Activated CD4-positive, alpha-beta T cell treated with anti-CD3 and anti-CD28 coated beads for 36 hours (primary cell): Measurements from ENCODE around the gene SUCNR1. TPM values are rescaled to one million over a fixed set of nuclear protein-coding genes. Genes with fewer than 3 reads are reported as not detected.
"Not testable (repeated sequence)": the region's sequence is repeated elsewhere in the genome, so short reads cannot be mapped to it uniquely, and the experiment has no call there.

ENCODE experiments used
- ATAC-seq: fragments of 200-7000 bp; cut with Tn5 transposase; one replicate; pipeline ENCODE4 v1.10.0; 2021; ENCODE audit warnings: mild to moderate bottlenecking, moderate library complexity
- CTCF ChIA-PET: fragments of 350-600 bp; sonication (Branson Sonifier 250); formaldehyde crosslinking; loops from one replicate; lab custom pipeline; 2021; ENCODE audit warnings: antibody characterized with exemption; lab: Charles Lee
- POLR2A ChIA-PET: fragments of 350-600 bp; sonication (Branson Sonifier 250); formaldehyde crosslinking; loops from one replicate; lab custom pipeline; 2021; ENCODE audit warnings: antibody characterized with exemption, inconsistent platforms; lab: Charles Lee
- DNase-seq: peaks from one replicate; pipeline ENCODE4 v3.0.0-alpha.2; 2020
- H3K27ac Mint-ChIP-seq: one replicate; pipeline ENCODE4 v1.8.0; 2021; ENCODE audit warnings: mixed read lengths
- H3K27me3 Mint-ChIP-seq: one replicate; pipeline ENCODE4 v1.8.0; 2021; ENCODE audit warnings: mixed read lengths
- H3K36me3 Mint-ChIP-seq: one replicate; pipeline ENCODE4 v1.8.0; 2021; ENCODE audit warnings: low read depth, mixed read lengths
- H3K4me1 Mint-ChIP-seq: one replicate; pipeline ENCODE4 v1.8.0; 2021; ENCODE audit warnings: mixed read lengths
- H3K4me3 Mint-ChIP-seq: one replicate; pipeline ENCODE4 v1.8.0; 2021; ENCODE audit warnings: mild to moderate bottlenecking, moderate library complexity, mixed read lengths
- H3K9me3 Mint-ChIP-seq: one replicate; pipeline ENCODE4 v1.8.0; 2021; ENCODE audit warnings: low read depth, mixed read lengths
- intact Hi-C, 2 experiments: fragments of 100-400 bp; cut with DNase I in 1 of 2; cut with micrococcal nuclease in 1 of 2; formaldehyde crosslinking; loops; one replicate each; pipeline versions ENCODE4 v1.14.2 to v1.15.1; 2022 to 2024; cut with DNase I, micrococcal nuclease
- total RNA-seq, 2 experiments: library from RNA; stranded (reverse); gene quantifications; one replicate each; pipeline ENCODE4 v1.2.3, GENCODE V29; 2021

Gene SUCNR1
- total RNA-seq, 2 experiments from 2014 or later: not detected

- H3K9me3 Mint-ChIP-seq: peaks cover 4% of the 10 kb centered on the region
- peaks cover 13% of the 10 kb centered on the region for H3K4me1 Mint-ChIP-seq
- ChIA-PET POLR2A (no interaction called here), CTCF (no interaction called here)
- H3K27me3 Mint-ChIP-seq: no peaks in the 10 kb centered on the region
- H3K27ac Mint-ChIP-seq: no peak overlapping the region
- no peak overlapping the region for H3K4me3 Mint-ChIP-seq
- intact Hi-C loops: no loop called here
- DNase-seq (no peak), ATAC-seq (peak; percentile 55)
- no peaks in the 10 kb centered on the region for H3K36me3 Mint-ChIP-seq
Observed at GRCh38 chr3:151890721-151891141, 17.3 kb downstream of the SUCNR1 start.

- ATAC-seq (no peak), DNase-seq (no peak)
- ChIA-PET POLR2A (no interaction called here), CTCF (no interaction called here)
- Mint-ChIP-seq H3K27ac (no peak overlapping the region), H3K36me3 (no peaks in the 10 kb centered on the region), H3K4me1 (peaks cover 13% of the 10 kb centered on the region), H3K9me3 (peaks cover 4% of the 10 kb centered on the region), H3K4me3 (no peak overlapping the region), H3K27me3 (no peaks in the 10 kb centered on the region)
- intact Hi-C loops: no loop called here
Observed at GRCh38 chr3:151891721-151892120, 18.3 kb downstream of the SUCNR1 start.

GRCh38 chr3:151894219-151894618 lies 20.8 kb downstream of the SUCNR1 start:
- peaks cover 13% of the 10 kb centered on the region for H3K4me1 Mint-ChIP-seq
- ChIA-PET CTCF (no interaction called here), POLR2A (no interaction called here)
- no peak overlapping the region for H3K4me3 Mint-ChIP-seq
- no peaks in the 10 kb centered on the region for H3K27me3 Mint-ChIP-seq
- no peak for DNase-seq
- no peaks in the 10 kb centered on the region for H3K36me3 Mint-ChIP-seq
- peaks cover 4% of the 10 kb centered on the region for H3K9me3 Mint-ChIP-seq
- no peak overlapping the region for H3K27ac Mint-ChIP-seq
- no peak for ATAC-seq
- intact Hi-C loops: no loop called here

DNA sequence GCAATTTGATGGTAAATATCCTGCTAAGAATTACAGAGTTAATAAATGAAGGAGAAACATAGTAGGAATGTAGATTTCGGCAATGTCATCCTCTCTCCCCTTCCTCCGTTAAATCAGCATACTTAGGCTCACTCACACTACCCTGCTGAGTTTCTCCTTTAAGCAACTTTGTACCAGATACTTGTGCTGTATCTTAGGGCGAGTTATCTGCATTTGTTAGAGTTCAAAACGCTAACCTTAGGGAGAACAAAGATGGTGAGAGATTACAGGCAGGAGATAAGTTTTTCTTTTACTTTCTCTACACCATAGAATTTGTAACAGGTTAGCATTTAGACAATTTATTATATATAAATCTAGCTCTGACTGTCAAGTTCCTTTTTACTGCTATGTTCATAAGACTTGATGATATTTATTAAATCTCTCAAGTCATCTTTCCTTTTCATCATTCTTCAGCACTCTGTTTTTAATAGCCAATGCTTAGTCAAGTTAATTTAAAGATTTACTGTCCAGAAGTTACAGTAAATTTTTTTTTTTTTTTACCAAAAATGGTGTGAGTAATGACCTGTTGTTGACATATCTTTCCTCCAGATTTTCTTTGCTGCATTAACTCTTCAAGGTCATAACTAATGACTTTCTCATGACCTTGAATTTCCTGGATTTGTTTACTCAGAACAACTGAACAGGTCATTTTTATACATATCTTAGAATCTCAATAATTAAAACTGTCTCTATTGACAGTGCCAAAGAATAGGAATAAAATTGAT lies 22.2 kb downstream of the SUCNR1 start:
- CTCF ChIA-PET: interaction anchor here (0.7 kb wide), 2 partner anchors 23 to 678 kb away, joined by 3 read pairs; no protein-coding TSS in a partner anchor
- no peak overlapping the region for H3K27ac Mint-ChIP-seq
- H3K4me3 Mint-ChIP-seq: no peak overlapping the region
- peaks cover 9% of the 10 kb centered on the region for H3K4me1 Mint-ChIP-seq
- H3K9me3 Mint-ChIP-seq: peaks cover 4% of the 10 kb centered on the region
- DNase-seq (no peak), ATAC-seq (no peak)
- POLR2A ChIA-PET: no interaction called here
- H3K27me3 Mint-ChIP-seq: no peaks in the 10 kb centered on the region
- intact Hi-C loops: no loop called here
- H3K36me3 Mint-ChIP-seq: no peaks in the 10 kb centered on the region

DNA sequence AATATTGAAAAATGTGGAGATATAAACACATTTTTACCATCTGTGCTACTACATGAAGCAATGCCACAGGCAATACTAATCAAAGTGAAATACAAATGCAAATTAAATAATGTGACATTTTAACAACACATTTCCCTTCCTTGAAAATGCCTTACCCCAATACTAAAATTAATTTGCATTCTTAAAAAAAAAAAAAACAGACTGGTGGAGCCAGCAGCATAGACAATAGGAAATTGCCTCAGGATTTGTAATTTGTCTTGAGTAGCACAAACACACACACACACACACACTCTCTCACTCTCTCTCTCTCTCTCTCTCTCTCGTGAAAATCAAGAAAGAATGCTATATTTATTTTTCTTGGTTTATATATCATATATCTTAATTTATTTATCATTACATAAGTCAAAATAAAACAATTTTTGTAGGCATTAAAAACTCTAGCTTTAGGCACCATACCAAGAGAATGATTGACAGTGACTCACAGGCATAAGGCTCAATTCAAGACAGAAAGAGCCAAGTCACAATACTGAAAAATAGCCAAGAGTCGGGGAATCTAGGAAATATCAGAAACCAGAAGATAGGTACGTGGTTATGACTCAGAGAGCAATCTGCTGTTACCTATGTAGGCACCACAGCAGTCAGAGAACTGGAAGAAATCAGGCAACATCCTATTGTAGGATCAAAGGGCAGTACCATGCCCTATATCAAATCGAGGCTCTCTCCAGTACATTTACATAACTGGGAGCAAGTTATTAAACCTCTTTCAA lies 23.0 kb downstream of the SUCNR1 start:
- CTCF ChIA-PET: no interaction called here
- no peak overlapping the region for H3K4me3 Mint-ChIP-seq
- peaks cover 4% of the 10 kb centered on the region for H3K4me1 Mint-ChIP-seq
- intact Hi-C loops: no loop called here
- POLR2A ChIA-PET: no interaction called here
- H3K9me3 Mint-ChIP-seq: peaks cover 4% of the 10 kb centered on the region
- no peak overlapping the region for H3K27ac Mint-ChIP-seq
- H3K27me3 Mint-ChIP-seq: no peaks in the 10 kb centered on the region
- DNase-seq: no peak
- ATAC-seq: peak; percentile 82
- no peaks in the 10 kb centered on the region for H3K36me3 Mint-ChIP-seq

GRCh38 chr3:151898121-151898520 lies 24.7 kb downstream of the SUCNR1 start:
- intact Hi-C loops, H3K27ac Mint-ChIP-seq, ATAC-seq, H3K27me3 Mint-ChIP-seq, H3K36me3 Mint-ChIP-seq, CTCF ChIA-PET, H3K9me3 Mint-ChIP-seq, POLR2A ChIA-PET, DNase-seq, H3K4me1 Mint-ChIP-seq, H3K4me3 Mint-ChIP-seq: not testable (repeated sequence)

DNA sequence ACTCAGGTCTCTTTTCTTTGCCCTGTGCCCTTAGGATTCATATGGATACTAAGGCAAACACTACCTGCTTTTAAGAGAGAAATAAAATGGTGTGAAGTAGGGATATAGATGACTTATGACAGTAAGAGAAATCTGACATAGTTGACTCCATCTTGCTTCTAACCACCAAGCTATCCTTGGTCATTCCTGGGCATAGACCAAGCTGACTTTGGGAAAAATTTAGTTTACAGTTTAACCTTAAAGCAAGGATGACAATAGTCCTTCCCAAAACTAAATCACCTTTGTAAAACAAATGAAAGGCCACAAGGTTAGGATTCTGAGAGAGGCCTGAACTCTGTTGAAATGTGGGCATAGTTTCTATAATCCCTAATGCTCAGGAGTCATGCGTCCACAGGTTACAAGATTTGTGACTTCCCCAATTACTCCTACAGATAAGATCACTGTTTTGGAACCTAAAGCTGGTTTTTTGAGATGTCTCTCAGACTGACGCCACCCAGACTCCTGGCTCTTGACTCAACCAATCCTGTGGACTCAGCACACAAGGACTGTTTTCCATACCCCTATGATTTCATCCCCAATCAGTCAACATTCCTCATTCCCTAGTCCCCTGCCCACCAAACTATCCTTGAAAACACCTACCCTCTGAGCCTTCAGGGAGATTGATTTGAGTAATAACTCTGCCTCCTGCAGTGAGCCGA lies 25.3 kb downstream of the SUCNR1 start:
- H3K4me1 Mint-ChIP-seq, H3K27me3 Mint-ChIP-seq, CTCF ChIA-PET, H3K4me3 Mint-ChIP-seq, H3K36me3 Mint-ChIP-seq, H3K9me3 Mint-ChIP-seq, H3K27ac Mint-ChIP-seq, intact Hi-C loops, ATAC-seq, POLR2A ChIA-PET, DNase-seq: not testable (repeated sequence)

GRCh38 chr3:151899996-151900395 lies 26.6 kb downstream of the SUCNR1 start:
- POLR2A ChIA-PET: no interaction called here
- CTCF ChIA-PET: interaction anchor here (1.0 kb wide), 1 partner anchor 655 kb away, joined by 3 read pairs; no protein-coding TSS in a partner anchor

GRCh38 chr3:151900460-151900859 lies 27.0 kb downstream of the SUCNR1 start:
- intact Hi-C loops: no loop called here
- DNase-seq (no peak), ATAC-seq (no peak)
- Mint-ChIP-seq H3K36me3 (no peaks in the 10 kb centered on the region), H3K9me3 (no peaks in the 10 kb centered on the region), H3K4me1 (peaks cover under 1% of the 10 kb centered on the region), H3K27ac (no peak overlapping the region), H3K27me3 (peaks cover 3% of the 10 kb centered on the region), H3K4me3 (no peak overlapping the region)
- ChIA-PET CTCF (interaction anchor here (1.0 kb wide), 1 partner anchor 654 kb away, joined by 3 read pairs; no protein-coding TSS in a partner anchor), POLR2A (no interaction called here)

More at GRCh38 chr3:151899996-151900395, 26.6 kb downstream of the SUCNR1 start:
- intact Hi-C loops: no loop called here
- no peak for DNase-seq
- Mint-ChIP-seq H3K4me3 (no peak overlapping the region), H3K4me1 (peaks cover 4% of the 10 kb centered on the region), H3K27ac (no peak overlapping the region), H3K36me3 (no peaks in the 10 kb centered on the region), H3K27me3 (peaks cover 3% of the 10 kb centered on the region), H3K9me3 (no peaks in the 10 kb centered on the region)
- ATAC-seq: no peak

- ChIA-PET CTCF (interaction anchor here (0.7 kb wide), 1 partner anchor 121 kb away, joined by 3 read pairs; no protein-coding TSS in a partner anchor), POLR2A (no interaction called here)
- H3K4me3 Mint-ChIP-seq: no peak overlapping the region
- no peaks in the 10 kb centered on the region for H3K36me3 Mint-ChIP-seq
- H3K4me1 Mint-ChIP-seq: no peaks in the 10 kb centered on the region
- no peak for DNase-seq
- no peak for ATAC-seq
- intact Hi-C loops: no loop called here
- H3K27ac Mint-ChIP-seq: no peak overlapping the region
- H3K9me3 Mint-ChIP-seq: no peaks in the 10 kb centered on the region
- H3K27me3 Mint-ChIP-seq: peaks cover 3% of the 10 kb centered on the region
Observed at GRCh38 chr3:151900884-151901643, 27.6 kb downstream of the SUCNR1 start.
